MV-4-11 (cell line): ENCODE data around the gene VPS26C.
"Not testable (repeated sequence)": the region's sequence is repeated elsewhere in the genome, so short reads cannot be mapped to it uniquely, and the experiment has no call there.

Source experiments
- DNase-seq: peaks from one replicate; lab custom pipeline; 2025; lab: John Stamatoyannopoulos, UW

Gene VPS26C

DNA sequence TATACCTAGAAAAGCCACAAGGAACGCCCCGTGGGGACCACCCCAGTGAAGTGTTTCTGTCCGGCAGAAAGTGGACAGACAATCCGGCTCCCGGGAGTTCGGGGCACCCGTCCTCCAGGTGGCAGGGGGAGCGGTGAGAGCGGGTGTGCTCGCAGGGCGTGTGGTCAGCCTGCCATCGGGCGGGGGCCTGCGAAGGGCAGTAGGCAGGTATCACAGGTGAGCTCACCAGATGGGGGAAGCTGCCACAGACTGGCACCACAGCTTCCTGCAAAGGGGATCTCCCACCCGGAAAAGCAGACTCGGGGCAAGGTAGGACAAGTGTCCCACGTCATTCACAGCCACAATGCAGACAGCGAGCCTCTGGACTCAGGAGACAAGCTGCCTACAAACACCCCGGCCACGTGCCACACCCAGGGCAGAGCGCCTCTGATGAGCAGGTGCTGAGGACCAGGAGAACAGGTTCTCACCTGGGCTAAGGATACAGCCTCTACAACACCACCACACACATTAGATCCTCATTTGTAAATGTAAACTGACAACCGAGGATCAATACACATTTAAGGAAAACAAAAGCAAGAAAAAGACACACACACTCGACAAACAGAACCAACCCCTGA, 36.4 kb downstream of the VPS26C start:
- DNase-seq = no peak

DNA sequence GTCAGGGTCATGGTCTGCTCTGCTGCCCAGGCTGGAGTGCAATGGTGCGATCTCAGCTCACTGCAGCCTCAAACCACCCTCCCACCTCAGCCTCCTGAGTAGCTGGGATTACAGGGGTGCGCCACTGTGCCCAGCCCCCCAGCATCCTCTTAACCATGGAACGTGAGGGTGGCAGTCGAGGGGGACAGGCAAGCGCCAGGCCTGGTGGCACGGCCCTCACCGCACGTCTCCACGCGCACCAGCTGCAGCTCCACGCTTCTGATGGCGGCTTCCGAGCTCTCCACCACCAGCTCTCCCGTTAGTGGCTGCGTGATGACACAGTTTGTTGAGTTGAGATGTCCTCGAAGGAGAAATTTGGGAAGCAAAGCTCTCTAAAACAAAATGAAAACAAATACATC, 39.1 kb downstream of the VPS26C start:
- DNase-seq = no peak

- no peak for DNase-seq
Measured at GRCh38 chr21:37227071-37228002, 39.8 kb downstream of the VPS26C start.

GRCh38 chr21:37226041-37226920, 40.9 kb downstream of the VPS26C start:
- DNase-seq = no peak

GRCh38 chr21:37224861-37225839, 42.0 kb downstream of the VPS26C start:
- DNase-seq = peak; percentile 70

GRCh38 chr21:37223804-37224345, 43.3 kb downstream of the VPS26C start:
- DNase-seq = no peak

GRCh38 chr21:37222248-37222647, 44.9 kb downstream of the VPS26C start:
- not testable (repeated sequence) for DNase-seq

DNA sequence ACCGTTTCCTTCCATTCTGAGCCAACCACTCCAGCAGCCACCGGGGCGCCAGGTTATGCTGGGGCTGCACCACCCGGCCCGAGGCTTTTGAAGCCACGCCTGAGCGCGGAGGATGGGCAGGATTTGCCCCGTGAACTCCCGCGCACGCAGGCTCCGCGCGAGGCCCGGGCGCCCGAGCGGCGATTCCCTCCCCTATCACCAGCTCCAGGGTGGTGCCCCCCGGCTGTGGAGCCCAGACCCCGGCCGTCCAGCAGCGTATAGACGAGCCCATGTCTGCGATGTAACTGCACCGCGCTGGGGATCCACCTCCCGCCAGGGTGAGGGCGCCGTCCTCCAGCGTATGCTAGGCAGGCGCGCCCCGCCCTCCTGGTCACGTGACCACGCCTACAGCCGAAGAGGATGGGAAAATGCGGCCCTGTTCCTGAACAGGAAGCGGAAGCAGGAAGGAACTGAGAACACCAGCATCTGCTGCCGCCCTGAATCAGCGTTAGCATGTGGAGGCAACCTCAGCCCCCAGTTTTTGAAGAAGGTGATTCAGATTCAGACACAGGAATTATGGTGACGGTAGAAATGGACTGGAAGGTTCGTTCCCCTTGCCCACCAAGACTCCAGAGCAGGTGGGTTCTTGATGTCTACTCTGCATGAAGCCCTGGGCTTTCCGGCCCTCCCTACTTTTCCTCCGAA, 46.0 kb downstream of the VPS26C start:
- peak; percentile 97 for DNase-seq

DNA sequence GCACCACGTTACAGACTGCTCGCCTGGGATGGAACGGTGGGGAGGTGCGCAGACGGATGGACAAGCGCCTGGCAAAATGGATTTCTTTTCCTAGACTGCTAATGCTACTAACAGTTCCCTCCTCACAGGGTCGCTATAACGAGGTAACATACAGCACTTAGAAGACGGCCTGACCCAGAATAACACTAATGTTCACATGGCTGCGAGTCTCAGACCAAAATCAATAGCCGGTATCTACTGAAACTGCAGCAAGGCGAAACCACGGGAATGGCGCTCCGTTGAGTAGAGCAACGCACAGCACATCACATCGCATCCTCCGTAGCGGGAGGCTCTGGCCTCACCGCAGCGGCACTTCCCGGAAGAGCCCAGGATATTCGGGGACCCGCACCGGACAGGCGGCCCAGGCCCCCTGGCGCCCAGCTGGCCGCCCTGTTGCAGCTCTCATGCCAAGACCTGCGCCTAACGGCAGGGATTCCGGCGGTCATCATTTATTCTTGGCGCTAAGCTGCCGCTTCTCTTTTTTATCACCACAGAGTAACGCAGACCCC, 46.6 kb downstream of the VPS26C start:
- DNase-seq = peak; percentile 69

DNA sequence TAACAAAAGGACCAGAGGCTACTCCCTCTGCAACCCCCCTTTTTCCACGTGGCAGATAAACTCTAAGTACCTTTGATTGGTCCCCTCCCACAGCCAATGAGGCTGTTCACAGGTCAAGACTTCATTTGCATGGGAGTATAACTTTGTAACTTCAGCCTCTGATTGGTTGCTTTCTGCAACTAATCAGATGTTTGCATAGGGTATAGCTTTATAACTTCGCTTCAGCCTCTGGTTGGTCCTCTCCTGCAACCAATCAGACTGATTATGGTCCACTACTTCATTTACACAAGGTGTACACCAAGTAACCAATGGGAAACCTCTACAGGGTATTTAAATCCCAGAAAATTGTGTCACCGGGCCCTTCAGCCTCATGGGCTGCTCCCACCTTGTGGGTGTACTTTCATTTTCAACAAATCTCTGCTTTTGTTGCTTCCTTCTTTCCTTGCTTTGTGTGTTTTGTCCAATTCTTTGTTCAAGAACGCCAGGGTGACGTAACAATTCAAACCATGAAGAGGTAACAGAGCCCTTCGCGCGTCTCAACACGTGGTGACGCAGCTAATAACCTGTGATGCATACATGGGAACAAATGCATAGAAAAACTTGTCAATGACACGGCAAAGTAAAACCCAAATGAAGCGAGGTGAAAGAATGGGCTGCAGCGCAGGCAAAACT, 47.2 kb downstream of the VPS26C start:
- peak; percentile 17 for DNase-seq

DNA sequence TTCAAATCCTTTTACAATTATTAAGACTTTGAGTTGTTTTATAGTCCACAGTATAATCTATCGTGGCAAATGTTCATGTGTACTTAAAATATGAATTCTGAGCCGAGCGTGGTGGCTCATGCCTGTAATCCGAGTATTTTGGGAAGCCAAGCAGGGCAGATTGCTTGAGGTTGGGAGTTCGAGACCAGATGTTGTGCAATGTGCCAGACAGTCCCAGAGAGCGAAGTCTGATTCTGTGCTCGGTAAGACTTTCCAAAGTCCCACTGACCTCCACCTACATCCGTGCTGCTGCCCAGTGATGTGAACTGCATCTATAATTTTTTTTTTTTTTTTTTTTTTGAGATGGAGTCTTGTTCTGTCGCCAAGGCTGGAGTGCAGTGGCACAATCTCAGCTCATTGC, 52.2 kb downstream of the VPS26C start:
- no peak for DNase-seq

DNA sequence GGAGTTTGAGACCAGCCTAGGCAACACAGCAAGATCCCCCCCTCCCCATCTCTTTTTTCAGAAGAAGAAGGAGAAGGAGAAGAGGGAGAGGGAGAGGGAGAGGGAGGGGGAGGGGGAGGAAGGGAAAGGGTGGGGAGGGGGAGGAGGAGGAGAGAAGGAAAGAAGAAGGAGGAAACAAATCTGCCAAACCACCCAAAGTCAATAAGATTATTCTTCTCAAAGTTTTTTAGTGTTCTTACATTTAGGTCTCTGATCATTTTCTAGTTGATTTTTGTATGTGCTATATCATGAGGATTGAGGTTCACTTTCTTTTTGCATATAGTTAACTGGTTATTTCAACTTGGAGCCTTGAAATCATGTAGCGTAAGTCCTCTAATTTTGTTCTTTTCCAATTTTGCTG, 56.3 kb downstream of the VPS26C start:
- no peak for DNase-seq

GRCh38 chr21:37210130-37210529, 57.0 kb downstream of the VPS26C start:
- peak; percentile 97 for DNase-seq

DNA sequence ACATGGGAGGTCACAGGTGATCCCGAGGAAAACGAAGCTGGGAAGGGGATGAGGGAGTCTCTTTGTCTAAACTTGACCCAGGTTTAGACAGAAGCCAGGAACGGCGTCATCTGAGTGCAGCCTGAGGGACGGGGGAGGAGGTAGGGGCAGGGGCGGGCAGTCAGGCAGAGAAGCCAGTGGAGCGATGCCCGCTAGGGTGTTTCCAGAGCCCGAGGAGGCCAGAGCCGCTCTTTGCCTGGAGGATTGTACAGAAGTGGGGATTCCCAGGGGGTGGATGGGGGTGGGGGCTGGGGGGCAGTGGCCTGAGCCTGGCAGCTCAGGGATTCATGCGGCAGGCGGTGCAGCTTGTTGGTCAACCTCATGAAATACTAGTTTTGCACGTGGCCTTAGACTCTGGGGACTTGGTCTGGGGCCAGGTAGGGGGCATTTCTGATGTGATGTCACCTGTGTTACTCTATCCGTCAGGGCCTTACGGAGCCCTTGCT, 58.4 kb downstream of the VPS26C start:
- no peak for DNase-seq

GRCh38 chr21:37208056-37208721, 58.9 kb downstream of the VPS26C start:
- DNase-seq = peak; percentile 95

- peak; percentile 53 for DNase-seq
Measured at GRCh38 chr21:37207441-37208009, 59.6 kb downstream of the VPS26C start.

DNA sequence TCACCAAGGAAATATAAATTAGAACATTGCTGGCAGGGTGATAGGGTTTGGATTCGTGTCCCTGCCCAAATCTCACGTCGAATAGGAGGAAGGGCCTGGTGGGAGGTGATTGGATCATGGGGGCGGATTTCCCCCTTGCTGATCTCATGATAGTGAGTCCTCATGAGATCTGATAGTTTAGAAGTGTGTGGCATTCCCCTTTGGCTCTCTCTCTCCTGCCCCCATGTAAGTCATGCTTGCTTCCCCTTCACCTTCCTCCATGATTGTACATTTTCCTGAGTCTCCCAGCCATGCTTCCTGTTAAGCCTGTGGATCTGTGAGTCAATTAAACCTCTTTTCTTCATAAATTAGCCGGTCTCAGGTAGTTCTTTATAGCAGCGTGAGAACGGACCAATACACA, 60.6 kb downstream of the VPS26C start:
- DNase-seq = no peak

GRCh38 chr21:37204580-37204979, 62.6 kb downstream of the VPS26C start:
- peak; percentile 14 for DNase-seq
